Activated CD8-positive, alpha-beta memory T cell treated with anti-CD3 and anti-CD28 coated beads, Interleukin-2, amount 50 U/mL, for 48 hours (primary cell): Measurements from ENCODE around the gene DGKD.

Source experiments
- DNase-seq: peaks from one replicate; pipeline ENCODE4 v3.0.0-alpha.2; 2020

Gene DGKD

DNA sequence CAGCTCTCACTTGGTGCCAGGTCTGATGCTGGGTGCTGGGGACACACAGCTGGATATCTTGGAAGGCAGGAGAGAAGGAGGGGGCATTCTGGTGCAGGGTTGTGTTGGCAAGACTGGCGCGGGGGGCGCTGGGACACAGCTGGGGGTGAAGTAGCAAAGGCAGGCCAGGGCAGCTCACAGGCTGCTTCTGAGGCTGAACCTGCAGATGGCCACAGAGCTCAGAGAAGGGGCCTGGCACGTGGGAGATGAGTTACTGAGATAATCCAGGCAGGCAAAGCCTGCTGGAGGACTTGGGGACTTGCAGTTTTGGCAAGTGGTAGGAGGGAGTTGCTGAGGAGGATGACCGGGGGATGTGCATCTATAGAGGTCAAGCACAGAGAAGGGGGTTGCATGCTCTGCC is 16.2 kb upstream of the DGKD start:
- DNase-seq = no peak

DNA sequence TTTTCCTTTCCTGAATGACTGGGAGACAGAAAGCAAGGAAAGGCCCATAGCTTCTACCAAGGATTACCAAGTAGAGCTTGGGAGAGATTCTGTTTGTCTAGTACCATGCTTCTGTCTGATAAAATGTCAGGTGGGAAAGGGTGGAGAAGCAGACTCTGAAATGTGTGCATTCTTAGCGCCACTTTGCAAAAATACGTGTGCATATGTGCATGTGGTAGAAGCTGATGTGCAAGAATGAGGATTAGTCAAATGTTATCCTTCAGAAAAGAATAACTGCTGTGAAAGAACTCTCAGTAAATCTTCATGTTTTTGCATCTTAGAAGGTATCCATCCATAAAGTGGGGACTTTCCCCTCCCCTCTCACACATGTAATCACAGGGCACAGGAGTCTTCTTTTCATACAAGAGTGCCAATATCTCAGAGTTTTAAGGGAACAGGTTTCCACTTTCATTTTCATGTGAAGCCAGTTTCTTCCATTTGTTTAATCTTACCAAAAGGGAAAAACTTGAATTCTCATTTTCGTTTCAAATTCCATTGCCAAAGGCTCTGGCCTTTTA is 15.4 kb upstream of the DGKD start:
- no peak for DNase-seq

DNA sequence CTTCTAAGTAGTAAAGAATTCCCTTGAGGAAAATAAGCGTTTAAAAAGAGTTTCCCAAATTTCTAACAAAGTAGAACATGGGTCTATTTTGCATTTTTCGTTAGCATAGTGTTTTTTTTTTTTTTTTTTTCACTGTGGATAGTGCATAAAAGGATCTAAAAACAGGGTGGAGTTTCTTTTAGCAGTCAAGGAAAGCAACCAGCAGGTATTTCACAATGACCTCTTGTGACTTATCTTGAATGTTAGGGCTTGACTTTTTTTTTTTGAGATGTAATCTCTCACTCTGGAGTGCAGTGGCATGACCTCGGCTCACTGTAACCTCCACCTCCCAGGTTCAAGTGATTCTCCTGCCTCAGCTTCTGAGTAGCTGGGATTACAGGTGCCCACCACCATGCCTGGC is 14.9 kb upstream of the DGKD start:
- no peak for DNase-seq

DNA sequence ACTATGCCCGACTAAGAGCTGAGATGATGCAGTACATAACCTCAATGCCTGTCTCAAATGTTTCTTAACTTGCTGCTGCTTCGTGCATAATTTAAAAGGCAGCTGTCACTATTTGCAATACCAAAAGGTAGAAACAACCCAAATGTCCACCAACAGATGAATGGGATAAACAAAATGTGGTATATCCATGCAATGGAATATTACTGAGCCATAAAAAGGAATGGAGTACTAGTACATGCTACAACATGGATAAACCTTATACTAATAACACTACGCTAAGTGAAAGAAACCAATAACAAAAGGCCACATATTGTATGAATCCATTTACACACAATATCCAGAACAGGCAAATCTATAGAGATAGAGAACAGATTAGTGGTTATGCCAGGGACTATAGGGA is 13.0 kb upstream of the DGKD start:
- no peak for DNase-seq

DNA sequence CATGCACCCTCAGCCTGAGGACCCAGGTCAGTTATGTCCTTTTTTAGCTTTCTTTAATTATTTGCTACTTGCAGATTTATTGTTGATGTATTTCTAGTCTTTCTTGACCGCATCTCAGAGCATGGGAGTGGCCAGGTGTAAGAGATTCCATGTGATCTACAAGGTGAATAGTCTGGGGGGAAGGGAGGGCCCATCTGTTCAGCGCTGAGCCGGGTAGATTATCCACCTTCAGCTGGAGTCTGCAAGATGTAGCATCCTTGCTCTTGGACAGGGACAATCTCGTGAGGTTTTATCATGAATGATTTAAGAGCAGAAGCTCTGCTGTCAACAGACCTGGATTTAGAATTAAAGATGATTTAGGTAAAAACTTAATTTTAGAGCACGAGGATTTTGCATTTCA is 12.0 kb upstream of the DGKD start:
- DNase-seq = no peak

DNA sequence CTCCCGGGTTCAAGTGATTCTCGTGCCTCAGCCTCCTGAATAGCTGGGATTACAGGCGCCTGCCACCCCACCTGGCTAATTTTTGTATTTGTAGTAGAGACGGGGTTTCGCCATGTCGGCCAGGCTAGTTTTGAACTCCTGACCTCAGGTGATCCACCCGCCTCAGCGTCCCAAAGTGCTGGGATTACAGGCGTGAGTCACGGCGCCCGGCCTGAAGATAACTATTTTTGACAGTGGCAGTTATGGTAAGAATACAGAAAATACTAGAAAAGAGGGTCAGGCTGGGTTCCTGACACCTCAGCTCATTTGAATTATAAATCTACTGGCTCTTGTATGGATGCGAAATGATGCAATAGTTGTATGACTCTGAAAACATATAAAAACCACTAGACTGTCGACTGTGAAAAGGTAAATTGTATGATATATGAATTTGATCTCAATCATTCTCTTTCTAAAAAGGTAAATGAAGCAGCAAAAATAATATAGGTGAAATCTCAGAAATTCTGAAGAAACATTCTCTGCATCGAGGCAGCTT is 11.1 kb upstream of the DGKD start:
- DNase-seq = no peak

DNA sequence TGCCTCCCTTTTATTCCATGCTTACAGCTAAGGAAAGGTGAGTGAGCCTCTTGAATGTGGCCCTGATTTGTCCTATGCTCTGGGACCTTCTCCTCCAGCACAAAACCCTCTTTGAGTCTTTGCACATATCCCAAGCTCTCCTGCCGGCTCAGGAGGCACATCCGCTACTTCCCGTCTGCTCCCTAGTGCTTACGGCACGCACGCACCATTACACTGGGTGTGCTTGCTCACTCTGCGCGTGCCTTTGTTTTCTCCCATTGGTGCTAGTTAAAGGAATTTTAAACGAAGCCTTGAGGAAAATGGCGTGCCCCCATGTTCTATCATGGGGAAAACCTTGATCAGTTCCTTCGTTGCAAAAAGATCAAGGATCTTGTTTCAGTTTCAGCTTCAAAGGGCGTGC is 7.9 kb upstream of the DGKD start:
- DNase-seq = no peak

DNA sequence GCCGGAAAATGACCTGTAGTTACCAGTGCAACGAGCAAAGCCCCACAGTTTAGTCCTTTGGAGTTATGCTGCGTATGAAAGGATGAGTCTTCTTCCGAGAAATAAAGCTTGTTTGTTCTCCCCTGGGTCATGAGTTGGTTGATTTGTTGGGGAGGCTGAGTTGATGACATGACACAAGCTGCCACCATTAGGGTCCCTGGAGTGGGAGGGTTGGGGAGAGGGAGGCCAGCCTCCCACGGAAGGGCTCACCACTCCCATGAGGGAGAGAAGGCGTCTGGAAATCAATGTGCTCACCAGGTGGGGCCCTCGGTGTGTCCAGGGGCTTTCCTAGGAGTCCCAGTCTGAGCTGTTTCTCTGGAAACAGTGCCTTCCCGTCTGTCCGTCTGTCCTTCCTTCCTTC is 7.4 kb upstream of the DGKD start:
- no peak for DNase-seq

DNA sequence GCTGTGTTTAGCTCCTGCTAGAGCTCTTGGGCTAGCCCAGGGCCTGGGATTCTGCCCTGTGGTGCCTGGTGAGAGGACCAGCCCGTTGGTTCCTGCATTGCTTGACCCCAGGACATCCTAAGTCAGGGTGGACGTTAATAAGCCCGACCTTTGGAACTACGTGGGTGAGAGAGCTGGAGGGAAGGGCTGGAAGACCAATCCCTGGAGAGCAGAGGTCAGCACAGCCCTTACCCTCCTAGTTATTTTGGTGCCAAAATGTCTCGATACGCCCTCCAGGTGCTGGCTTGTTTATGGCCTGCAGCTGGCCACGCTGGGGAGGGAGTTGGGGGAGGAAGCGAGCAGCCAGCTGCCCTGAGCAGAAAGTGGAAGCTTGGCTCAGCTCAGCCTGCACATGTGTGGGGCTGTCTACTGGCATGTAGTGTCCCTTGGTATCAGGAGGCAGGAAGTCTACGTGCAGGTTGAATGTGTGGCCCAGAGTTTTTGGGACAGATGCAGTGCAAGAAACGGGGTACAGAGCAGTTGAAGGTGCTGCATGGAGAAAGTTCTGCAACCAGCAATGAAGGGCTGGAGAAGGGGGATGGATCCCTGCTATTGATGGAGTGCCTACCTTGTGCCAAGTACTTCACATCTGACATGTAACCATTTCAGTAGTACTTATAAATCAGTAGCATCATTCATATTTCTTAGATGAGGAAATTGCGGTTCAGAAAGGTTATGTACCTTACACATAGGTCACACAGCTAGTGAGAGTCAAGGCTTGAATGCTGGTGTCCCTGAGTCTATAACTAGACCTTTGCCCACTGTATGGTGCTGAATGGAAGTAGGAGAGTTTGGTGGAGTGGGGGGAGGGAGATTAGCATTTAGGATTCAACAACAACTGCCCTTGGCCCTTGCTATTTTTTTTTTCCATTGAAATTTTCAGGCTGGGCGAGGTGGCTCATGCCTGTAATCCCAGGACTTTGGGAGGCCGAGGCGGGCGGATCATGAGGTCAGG is 5.0 kb upstream of the DGKD start:
- DNase-seq = no peak

DNA sequence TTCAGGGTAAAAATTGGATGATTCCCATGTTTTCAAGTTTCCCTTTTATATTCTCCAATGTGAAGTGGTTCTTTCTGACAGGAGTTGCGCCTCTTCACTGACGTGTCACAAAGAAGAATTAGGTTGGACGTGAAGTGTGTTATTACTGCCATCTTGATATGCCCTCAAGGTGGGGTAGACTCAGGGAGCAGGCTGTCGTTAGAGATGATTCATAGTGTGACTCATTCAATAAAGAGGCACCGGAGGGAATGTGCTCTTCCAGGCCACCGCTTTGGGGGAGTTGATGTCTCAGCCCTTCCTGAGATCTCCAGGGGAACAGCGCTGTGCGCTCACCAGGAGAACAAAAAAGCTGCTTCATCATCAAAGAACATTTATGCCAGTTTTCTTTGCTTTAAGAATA is 3.6 kb upstream of the DGKD start:
- DNase-seq = no peak

DNA sequence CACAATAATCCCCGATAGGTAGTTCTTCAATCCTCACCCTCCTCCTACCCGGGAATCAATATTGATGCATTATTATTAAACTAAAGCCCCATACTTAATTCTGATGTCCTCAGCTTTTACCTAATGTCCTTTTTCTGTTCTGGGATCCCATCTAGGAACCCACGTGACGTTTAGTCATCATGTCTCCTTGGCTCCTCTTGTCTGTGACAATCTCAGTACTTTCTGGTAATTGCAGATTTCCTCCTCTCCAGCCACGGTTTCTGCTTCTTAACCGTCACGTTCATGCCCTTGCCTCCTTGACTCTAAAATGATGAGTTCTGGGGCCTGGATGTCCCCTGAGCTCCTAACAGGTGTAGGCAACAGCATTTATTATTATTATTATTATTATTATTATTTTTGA is 2.9 kb upstream of the DGKD start:
- DNase-seq = no peak

DNA sequence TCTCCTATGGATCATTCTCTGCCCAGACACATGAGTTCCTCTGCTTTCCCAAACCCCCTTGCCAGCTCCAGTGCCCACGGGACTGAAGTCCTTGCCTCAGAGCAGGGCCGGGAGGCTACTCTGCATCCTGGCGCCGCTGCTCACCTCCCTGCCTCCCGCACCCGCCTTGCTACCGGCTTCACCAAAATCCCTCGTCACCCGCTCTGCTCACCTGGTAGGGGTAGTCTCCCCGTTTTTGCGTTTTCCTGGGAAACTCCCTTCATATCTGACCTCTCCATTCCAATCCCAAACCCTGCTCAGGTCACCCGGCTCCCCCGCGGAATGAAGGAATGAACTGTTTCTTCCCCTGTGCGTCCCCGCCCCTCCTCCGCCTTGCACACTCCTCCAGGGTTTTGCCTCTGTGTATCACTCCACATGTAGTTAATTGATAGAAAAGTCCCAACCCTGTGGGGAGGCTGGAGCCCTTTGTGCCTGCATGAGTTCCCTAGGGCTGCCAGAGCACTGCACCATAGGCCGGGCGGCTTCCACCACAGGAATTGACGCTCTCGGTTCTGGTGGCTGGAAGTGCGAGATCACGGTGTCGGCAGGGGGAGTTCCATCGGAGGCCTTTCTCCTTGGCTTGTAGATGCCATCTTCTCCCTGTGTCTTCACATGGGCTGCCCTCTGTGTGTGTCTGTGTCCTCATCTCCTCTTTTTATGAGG is 2.0 kb upstream of the DGKD start:
- DNase-seq = no peak

DNA sequence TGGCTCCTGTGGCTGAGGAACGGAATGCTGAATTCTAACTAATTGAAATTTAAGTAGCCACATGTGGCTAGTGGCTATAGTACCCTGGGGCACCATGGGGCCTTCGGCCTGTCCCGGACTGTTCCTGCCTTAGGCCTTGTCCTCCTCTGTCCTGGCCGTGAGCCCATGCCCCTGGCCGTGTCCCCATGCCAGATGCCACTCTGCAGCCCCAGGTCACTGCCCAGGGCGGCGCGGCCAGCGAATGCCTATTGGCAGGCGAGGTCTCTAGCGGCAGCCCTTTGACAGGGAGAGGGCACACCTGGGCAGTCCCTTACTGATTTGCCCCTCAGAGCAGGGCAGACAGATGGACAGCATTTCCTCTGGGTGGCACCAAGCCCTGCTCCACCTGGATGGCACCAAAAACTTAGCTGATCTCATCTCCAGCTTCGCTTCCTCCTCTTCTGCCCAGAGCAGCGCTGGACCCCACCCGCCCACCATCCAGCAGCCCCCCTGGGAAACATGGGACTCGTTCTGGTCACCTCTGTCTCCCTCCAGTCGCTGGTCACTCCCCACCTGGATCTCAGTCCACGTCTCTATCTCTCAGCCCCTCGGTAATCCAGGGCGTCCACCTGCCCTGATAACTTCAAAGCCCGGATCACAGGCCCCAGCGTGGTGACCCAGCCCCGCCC is 1.1 kb upstream of the DGKD start:
- no peak for DNase-seq

DNA sequence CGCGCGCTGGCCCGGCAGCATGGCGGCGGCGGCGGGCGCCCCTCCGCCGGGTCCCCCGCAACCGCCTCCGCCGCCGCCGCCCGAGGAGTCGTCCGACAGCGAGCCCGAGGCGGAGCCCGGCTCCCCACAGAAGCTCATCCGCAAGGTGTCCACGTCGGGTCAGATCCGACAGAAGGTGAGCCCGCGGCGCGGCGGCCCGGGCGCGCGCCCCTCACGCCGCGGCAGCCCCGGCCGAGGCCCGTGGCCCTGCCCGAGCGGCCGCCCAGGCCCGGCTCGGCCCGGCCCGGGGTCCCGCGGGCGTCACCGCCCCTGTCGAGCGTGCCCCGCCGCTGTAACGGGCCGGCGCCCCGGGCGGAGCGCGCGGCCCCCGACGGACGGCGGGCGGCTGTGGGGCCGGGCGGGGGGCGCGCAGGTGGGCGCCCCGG is 218 bp downstream of the DGKD start:
- DNase-seq = no peak

DNA sequence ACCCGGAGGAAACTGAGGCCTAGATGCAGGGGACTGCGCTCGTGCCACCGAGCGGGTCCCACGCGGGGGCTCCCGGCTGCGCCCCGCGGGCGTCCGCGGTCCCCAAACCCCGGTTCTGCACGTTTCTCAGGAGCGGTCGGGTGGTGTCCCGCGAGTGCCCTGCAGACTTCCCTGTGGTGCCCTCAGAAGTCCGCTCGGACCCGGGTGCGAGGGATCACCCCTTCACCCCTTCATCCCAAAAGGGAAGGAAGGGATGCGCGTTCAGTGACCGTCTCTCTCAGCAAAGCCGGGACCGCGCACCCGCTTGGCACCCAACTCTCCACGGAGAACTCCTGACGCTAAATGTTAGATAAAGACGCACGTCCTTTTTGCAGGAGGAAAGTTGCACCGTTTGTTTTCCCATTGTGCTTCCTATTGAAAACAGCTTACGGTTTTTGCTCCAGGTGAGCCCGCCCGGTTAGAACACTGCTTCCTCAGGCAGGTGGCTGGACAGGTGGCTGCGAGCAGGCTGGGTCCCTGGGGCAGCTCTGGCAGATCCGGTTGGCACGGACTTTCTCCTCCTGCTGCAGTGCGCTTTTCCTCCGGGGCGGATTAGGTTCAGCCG is 779 bp downstream of the DGKD start:
- DNase-seq = peak; percentile 64

DNA sequence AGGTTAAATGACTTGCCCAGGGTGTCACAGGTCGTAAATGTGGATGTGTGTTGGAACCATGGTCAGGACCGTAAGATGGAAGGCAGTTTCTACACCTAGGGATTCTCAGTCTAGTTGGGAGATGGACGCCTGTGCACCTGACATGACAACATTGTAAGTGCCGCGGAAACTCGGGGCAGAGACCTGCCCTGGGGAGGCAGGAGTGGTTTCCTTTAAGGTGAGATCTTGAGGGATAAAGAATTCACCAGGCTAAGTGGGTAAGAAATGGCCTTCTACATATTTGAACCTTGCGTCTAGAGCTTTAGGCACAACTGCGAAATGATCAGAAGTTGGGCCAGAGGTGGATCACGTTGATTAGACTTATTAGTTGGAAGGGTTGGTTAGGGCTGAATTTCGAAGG is 1.6 kb downstream of the DGKD start:
- no peak for DNase-seq

DNA sequence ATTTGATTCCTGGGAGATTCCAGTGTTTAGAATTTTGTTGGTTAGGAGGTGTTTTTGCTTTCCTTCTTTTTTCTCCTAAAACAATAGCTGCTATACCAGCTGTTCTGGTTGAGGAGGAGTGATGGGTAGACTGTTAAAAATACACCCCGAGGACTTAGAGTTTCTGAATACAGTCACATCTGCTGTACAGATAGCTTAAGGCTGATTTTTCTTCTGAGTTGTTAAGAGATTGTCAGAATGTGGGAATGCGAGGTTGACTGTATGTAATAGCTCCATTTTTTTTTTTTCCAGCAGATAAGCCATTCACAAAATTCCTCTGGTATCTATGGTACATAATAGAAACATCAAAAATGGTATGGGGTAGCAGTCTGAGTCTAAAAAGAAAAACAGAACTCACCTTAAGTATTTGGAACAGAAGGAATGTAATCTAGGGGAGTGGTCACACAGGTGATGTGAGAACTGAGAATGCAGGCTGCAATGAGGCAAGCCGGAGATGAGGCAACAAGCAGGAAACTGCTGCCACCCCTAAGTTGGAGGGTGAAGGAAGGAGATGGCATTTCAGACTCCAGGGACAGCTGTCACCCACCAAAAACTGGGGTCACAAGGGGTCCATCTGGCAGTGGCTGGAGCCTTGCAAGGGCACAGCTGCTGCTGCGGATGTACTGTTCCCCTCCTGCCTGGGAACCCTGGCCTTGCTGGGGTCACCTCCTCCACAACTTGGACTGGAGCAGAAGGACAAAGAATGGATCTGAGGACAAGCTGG is 2.4 kb downstream of the DGKD start:
- peak; percentile 52 for DNase-seq

DNA sequence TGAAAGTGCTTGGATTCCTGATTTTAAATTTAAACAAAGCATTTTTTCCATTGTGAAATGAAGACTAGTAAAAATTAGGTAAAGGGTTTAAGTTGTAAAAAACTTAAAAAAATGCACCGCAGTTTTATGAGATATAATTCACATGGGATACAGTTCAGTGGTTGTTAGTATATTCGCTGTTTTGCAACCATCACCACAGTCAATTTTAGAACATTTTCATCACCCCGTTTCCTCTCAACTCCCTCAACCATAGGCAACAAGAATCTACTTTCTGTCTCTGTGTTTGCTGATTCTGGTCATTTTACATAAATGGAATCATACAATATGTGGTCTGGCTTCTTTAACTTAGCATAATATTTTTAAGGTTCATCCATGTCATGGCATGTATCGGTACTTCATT is 4.0 kb downstream of the DGKD start:
- no peak for DNase-seq

DNA sequence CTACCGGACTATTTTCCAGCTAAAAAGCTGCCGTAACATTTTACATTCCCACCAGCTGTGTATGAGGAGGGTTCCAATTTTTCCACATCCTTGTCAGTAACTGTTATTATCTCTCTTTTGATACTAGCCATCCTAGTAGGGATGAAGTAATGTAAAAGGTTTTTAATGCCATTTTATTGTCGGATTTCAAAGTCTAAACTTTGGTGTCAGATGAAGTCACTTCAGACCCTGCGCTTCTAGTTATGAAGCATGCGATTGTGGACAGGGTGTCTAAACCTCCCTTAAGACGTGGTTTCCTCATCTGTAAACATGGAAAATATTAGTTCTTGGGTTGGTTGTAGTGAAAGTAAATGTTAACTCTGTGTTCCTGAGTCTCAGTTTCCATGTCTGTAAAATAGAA is 4.7 kb downstream of the DGKD start:
- DNase-seq = peak; percentile 20

DNA sequence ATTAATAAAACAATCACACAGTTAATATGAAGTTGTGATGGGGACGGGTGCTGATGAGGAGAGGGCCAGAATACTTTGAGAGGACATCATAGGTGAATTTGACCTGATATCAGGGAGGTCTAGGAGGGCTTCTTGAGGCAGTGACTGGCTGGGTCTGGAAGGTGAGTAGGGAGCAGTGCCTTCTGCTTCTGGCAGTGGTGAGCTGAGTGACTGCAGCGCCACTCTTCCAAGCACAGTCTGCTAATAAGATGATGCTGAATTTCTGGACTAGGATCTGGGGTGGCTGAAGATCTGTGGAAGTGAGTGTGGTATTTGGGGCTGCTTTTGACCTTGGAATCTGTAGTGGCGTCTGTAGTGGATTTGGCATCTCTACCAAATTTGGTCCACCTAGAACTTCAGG is 5.5 kb downstream of the DGKD start:
- peak; percentile 40 for DNase-seq

DNA sequence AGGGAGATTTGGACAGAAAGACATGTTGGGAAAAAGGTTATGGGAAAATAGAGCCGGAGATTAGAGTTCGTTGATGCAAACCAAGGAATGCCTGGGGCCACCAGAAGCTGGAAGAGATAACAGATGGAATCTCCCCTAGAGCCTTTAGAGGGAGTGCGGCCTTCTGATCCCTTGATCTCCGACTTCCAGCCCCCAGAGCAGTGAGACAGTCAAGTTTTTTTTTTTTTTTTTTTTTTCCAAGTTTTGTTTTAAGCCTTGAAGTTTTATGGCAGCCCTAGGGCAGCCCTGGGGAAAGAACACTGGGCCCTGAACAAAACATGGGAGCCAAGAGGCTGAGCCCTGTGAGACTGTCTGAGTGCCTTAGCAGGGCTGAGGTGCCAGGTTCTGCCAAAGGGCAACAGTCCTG is 6.5 kb downstream of the DGKD start:
- DNase-seq = peak; percentile 28

DNA sequence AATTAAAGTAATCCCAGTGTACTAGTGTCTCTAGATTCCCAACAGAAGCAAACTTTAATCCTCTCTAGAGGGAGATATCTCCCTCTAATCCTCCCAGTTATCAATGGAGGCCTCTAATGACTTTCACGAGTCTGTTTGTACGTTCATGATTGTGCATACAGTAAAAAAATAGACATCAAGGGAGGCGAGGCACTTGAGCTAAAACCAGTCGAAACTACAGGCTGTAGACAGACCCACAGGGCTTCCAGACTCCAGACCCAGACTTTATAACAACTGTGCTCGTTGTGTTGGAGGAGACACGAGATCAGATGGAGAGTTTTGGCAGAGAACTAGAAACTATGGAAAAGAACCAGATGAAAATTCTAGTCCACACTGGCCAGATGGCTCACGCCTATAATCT is 7.0 kb downstream of the DGKD start:
- DNase-seq = peak; percentile 34
